ENCODE results near the gene NSUN6.

The NSUN6 gene

DNA sequence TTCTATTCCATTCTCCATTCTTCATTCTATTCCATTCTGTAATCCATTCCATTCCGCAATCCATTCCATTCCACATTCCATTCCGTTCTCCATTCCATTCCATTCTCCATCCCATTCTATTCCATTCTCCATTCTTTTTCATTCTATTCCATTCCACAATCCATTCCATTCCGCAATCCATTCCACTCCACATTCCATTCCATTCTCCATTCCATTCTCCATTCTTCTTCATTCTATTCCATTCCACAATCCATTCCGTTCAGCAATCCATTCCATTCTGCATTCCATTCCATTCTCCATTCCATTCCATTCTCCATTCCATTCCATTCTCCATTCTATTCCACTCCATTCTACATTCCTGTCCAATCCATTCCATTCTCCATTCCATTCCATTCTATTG is 85.2 kb downstream of the NSUN6 start:
- no peak overlapping the region for H3K27ac ChIP-seq
- TF ChIP-seq CTCF (conservative IDR thresholded peaks at IDR 0.05), result no peak

DNA sequence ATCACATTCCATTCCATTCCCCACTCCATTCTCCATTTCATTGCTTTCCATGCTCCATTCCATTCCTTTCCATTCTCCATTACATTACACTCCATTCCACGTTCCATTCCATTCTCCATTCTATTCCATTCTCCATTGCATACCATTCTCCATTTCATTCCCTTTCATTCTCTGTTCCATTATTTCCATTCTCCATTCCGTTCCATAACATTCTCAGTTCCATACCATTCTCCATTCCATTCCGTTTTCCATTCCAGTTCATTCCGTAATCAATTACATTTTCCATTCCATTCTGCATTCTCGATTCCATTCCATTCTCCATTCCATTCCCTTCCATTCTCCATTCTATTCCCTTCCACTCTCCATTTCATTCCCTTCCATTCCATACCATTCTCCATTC is 86.4 kb downstream of the NSUN6 start:
- H3K27ac ChIP-seq, result no peak overlapping the region
- TF ChIP-seq CTCF (conservative IDR thresholded peaks at IDR 0.05), result no peak

DNA sequence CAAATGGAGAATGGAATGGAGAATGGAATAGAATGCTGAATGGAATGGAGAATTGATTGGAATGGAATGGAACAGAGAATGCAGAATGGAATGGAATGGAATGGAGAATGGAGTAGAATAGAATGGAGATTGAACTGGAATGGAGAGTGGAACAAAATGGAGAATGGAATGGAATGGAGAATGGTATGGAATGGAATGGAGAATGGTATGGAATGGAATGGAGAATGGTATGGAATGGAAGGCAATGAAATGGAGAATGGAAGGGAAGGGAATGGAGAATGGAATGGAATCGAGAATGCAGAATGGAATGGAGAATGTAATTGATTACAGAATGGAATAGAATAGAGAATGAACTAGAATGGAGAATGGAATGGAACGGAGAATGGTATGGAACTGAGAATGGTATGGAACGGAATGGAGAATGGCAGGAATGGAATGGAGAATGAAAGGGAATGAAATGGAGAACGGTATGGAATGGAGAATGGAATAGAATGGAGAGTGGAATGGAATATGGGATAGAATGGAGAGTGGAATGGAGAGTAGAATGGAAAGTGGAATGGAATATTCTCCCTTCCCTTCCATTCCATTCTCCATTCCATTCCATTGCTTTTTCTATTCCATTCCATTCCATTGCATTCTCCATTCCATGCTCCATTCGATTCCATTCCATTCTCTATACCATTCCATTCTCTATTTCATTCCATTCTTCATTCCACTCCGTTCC is 88.2 kb downstream of the NSUN6 start:
- no peak overlapping the region for H3K27ac ChIP-seq
- no peak for TF ChIP-seq CTCF (conservative IDR thresholded peaks at IDR 0.05)

- no peak overlapping the region for H3K27ac ChIP-seq
- no peak for TF ChIP-seq CTCF (conservative IDR thresholded peaks at IDR 0.05)
Measured at GRCh38 chr10:18561861-18562551, 89.4 kb downstream of the NSUN6 start.

DNA sequence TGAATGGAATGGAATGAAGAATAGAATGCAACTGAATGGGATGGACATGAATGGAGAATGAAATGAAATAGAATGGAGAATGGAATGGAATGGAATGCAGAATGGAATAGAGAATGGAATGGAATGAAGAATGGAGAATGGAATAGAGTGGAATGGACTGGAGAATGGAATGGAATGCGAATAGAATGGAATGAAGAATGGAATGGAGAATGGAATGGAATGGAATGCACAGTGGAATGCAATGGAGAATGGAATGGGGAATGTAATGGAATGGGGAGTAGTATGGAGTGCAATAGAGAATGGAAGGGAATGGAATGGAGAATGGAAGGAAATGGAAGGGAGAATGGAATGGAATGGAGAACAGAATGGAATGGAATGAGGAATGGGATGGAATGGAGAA is 93.4 kb downstream of the NSUN6 start:
- no peak for TF ChIP-seq CTCF (conservative IDR thresholded peaks at IDR 0.05)
- no peak overlapping the region for H3K27ac ChIP-seq

DNA sequence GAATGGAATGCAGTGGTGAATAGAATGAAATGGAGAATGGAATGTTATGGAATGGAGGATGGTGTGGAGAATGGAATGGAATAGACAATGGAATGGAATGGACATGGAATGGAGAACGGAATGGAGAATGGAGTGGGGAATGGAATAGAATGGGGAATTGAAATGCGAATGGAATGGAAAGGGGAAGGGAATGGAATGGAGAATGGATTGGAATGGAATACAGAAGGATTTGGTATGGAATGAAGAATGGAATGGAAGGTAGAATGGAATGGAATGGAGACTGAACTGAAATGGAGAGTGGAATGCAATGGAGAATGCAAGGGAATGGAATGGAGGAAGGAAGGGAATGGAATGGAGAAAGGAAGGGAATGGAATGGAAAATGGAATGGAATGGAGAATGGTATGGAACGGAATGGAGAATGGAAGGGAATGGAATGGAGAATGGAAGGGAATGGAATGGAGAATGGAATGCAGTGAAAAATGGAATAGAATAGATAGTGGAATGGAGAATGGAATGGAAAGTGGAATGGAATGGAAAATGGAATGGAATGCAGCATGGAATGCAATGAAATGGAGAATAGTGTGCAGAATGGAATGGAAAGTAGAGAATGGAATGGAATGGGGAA is 94.8 kb downstream of the NSUN6 start:
- no peak for TF ChIP-seq CTCF (conservative IDR thresholded peaks at IDR 0.05)
- H3K27ac ChIP-seq, result no peak overlapping the region

DNA sequence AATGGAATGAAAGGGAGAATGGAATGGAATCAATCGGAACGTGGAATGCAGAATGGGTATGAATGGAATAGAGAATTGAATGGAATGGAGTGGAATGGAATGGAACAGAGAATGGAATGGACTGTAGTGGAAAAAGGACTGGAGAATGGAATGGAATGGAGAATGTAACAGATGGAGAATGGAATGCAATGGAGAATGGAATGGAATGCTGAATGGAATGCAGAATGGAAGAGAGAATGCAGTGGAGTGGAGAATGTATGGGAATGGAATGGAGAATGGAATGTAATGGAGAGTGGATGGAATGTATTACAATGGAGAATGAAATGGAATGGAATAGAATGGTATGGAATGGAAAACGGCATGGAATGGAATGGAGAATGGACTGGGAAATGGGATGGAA is 96.9 kb downstream of the NSUN6 start:
- no peak overlapping the region for H3K27ac ChIP-seq
- TF ChIP-seq CTCF (conservative IDR thresholded peaks at IDR 0.05), result no peak

Measured in VCaP (cell line).